Urothelium cell line (cell line): ENCODE data around the gene ATP8B3.
"Not testable (repeated sequence)": the region's sequence is repeated elsewhere in the genome, so short reads cannot be mapped to it uniquely, and the experiment has no call there.

Experiments used
- DNase-seq: peaks from one replicate; pipeline ENCODE4 v3.0.0; 2011; ENCODE audit warnings: low spot score, mixed read lengths
- FAIRE-seq: peaks from 2 replicates; lab custom pipeline; 2011; peaks lifted over from hg19 to GRCh38; lab: Jason Lieb, UNC

Gene ATP8B3

DNA sequence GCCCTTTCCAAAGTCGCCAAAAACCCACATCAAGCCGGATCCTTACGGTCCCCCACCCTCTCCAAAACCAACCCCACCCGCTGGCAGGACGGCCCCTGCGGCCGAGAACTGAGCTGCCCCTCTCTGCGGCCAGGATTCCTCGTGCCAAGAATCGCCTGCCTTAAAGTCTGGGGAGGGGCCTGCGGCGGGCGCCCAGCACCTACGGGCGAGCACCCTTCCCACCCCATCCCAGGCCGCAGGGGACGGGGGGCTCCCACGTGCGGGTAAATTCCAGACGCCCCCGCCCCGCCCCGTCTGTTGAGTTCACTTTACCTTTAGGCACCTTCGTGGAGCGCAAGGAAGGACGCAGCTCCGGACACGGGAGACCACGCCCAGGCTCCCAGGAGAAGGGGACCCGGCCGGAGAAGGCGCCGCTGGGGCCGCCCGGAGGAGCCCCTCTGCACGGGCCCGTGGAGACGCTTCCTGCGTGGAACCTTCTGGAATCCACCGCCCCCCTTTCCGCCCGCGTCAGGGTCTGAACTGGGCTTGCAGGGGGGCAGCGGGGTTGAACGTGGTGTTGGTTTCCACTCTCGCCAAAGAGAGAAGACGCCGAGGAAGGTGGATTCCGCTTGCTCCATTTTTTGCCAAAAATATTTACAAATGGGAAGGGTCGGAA is 36.0 kb downstream of the ATP8B3 start:
- DNase-seq (no peak), FAIRE-seq (no peak)

DNA sequence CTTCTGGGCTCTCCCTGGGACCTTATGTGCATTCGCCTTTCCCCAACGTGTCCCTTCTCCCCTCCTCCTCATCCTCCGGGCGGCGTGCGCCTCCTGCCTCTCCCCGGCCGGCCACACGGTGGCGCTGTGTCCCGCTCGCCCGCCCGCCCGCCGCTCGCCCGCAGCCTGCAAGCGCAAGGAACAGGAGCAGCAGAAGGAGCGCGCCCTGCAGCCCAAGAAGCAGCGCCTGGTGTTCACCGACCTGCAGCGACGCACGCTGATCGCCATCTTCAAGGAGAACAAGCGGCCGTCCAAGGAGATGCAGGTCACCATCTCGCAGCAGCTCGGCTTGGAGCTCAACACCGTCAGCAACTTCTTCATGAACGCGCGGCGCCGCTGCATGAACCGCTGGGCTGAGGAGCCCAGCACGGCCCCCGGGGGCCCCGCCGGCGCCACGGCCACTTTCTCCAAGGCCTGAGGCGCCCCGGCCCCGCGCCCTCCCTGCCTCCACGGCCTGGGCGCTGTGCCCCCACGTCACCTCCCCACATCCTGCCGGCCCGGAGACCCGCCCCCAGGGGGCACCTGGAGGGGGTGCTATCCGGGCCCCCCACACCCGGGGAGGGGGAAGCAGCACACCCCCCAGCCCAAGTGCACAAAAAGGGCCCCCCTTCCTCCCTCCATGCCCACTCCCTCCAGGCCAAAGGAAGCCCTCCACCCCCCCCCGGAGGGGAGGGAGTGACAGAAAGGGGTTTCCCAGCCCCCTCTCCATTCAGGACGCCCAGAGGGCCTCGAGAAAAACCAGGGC is 36.9 kb downstream of the ATP8B3 start:
- DNase-seq: peak; percentile 74
- no peak for FAIRE-seq

DNA sequence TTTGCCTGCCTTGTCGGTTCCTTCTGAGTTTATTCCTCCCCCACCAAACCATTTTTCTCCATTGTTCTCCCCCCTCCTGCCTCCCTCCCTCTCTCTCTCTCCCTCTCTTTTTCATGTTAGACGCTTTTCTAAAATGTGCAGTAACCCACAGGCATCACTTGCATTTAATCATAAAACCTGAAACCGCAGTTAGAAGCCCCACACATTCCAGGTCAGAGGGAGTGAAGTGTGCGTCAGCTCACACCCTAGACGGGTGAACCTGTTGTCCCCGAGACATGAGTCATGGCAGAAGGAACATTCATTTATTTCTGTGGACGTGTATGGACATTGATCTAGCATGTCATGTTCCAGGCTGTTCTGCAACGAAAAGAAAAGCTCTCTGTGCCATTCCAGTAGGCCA is 38.9 kb downstream of the ATP8B3 start:
- FAIRE-seq: peak; percentile 71
- peak; percentile 84 for DNase-seq

DNA sequence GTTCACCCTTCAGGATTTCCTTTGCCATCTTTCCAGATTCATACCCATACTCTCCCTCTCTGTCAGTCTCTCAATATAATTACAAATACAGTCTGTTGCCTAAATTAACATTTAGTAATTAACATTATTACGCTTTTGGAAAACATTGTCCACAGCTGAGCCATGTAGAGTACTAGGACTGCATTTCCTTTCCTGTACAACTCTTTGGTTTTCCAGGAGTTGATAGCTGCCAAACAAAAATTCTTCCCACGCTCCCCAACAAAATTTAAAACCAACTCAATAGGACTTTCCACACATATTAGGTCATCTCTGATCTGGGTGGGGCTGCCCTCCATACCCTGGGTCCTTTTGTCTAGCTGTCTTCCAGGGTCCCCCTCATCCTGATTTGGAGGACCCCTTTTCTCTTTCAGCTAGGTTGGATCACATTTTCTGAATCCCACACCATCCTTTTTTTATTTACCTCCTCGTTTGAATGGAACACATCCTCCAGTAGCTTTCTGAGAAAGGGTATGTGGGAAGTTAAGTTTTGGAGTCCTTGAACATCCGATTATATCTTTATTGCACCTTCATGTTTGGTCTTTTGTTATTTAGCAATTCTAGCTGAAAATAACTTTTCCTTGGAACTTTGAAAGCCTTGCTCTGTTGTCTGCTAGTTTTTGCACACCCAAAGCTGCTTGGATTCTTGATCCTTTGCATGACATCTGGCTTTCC is 41.1 kb downstream of the ATP8B3 start:
- FAIRE-seq (no peak), DNase-seq (no peak)

DNA sequence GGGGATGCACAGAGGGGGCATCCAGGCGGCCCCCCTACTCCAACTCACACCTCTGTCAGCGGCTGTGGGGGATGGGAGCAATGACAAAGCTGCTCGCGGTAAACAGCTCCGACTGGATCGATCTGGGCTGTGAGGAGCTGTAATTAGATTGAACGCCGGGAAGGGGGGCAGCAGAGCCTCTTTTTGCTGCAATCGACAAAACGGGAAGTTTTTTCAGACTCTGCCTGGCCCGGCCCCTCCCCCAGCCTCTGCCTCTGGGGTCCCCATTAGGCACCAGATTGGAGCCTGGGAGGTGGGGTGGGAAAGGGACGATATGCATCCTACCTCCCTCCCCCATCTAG is 42.5 kb downstream of the ATP8B3 start:
- FAIRE-seq (no peak), DNase-seq (no peak)

DNA sequence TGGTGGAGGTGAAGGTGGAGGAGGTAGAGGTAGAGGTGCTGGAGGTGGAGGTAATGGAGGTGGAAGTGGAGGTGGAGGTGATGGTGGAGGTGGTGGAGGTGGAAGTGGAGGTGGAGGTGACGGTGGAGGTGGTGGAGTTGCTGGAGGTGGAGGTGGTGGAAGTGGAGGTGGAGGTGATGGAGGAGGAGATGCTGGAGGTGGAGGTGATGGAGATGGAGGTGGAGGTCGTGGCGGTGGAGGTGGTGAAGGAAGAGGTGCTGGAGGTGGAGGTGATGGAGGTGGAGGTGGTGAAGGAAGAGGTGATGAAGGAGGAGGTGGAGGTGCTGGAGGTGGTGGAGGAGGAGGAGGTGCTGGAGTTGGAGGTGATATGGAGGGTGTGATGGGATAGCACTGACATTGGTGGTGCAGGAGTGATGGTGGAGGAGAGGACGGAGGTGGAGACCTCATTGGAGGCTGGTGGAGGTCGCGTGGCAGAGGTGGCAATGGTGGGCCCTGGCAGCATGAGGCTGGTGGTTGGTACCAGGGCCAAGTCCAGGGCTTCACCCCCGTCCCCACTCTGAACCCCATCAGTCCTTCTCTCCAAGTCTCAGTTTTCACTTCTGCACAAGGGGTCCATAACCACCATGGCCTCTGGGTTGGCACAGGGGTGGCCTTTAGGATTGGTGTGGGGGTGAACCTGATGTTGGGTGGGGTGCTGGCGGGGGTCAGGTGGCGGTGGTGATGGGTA is 43.0 kb downstream of the ATP8B3 start:
- no peak for DNase-seq
- peak; percentile 68 for FAIRE-seq

DNA sequence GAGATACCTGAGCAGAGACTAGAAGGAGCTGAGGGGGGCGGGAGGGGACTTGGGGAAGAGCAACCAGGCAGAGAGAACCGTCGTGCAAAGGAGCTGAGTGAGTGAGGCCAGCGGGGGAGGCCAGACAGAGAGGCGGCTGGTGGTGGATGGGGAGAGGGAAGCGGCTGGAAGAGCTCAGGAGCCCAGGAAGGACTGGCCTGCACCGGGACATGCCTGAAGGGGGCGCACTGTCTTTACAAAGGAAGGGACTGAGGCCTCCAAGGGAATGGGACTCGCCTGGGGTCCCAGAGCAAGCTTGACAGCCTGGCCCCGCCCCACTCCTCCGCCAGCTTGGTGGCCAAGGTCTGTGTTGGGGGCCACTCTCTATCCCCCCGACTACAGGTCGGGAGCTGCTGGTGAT is 43.8 kb downstream of the ATP8B3 start:
- FAIRE-seq (no peak), DNase-seq (no peak)

DNA sequence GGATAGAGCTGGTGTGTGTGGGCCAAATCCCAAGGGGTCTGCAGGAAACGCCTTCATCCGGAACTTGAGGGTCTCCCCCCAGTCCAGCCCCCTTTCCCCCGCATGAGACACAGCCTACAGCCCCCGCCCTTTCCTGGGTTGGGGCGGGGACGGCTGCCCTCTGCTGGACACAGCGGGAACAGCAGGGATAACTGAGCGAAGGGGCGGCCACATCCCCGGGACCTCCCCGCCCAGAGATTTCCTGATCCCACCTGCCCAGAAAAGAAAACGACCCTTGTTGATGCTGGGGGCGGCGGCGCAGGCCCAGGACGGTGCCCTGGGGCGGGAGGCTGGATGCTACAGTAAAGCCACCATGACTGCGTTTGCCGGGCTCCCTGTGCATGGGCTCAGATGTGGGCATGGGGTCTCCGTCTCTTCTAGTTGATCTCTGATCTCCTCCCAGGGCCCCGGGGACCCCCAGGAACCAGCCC is 44.6 kb downstream of the ATP8B3 start:
- DNase-seq: peak; percentile 63
- FAIRE-seq: no peak

DNA sequence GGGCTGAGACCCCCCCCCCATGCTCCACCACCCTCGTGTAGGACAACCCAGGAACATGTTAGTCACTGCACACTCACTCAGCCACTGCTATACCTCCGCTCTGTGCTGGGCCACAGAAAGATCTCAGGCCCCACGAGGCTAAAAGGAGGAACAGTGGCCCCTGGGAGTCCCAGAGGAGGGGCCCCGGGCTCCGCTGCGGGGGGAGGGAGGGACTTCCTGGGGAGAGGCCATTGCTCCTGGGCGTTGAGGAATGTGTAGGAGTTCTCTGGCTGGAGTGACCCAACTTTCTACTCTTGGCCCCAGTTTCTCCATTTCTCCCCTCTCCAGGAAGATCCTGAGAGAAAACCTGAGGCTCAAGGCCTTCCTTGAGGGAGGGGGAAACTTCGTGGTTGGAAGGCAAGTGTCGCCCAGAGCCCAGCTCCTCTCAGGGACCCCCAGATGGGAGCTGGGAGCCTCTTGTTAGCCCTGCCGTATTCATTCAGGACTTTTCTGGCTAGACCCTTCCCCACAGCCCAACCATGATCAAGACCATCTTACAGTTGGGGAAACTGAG is 45.2 kb downstream of the ATP8B3 start:
- DNase-seq (no peak), FAIRE-seq (no peak)

DNA sequence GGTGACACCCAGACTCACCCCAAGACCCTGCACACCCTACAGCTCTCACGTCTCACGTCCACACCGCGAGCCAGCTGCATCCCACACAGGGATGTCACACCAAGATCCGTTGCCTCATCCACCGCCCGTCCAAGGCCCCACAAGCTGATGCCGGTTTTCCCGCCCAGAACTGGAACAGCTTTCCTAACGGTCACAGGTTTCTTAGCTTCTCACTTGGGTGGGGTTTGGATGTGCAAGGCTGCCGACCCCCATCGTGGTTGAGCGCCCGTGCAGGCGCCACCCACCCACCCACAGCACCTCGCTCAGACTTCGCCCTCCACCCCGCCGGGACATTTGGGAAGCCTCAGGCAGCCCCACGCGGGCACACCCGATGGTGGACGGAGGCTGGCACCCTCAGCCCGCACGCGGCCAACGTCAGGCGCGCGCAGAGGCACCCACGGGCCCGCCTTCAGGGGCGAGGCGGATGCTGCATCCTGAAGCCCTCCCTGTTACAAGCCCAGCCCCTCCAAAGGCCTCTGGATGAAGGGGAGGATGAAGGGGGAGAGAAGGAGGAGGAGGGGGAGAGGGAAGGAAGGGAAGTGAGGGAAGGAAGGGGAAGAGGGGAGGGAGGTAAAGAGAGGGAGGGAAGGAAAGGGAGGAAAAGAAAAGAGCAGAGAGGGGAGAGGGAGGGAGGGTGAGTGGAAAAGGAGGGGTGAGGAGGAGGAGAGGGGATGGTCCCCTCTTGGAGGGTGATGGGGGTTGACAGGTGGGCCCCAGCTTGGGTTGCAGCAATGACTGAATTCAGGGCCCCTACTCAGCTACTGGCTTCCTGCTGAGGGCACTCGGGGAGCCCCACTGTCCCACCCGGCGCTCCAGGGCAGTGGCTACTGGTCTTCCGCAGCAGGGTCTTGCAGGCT is 45.9 kb downstream of the ATP8B3 start:
- no peak for DNase-seq
- no peak for FAIRE-seq

DNA sequence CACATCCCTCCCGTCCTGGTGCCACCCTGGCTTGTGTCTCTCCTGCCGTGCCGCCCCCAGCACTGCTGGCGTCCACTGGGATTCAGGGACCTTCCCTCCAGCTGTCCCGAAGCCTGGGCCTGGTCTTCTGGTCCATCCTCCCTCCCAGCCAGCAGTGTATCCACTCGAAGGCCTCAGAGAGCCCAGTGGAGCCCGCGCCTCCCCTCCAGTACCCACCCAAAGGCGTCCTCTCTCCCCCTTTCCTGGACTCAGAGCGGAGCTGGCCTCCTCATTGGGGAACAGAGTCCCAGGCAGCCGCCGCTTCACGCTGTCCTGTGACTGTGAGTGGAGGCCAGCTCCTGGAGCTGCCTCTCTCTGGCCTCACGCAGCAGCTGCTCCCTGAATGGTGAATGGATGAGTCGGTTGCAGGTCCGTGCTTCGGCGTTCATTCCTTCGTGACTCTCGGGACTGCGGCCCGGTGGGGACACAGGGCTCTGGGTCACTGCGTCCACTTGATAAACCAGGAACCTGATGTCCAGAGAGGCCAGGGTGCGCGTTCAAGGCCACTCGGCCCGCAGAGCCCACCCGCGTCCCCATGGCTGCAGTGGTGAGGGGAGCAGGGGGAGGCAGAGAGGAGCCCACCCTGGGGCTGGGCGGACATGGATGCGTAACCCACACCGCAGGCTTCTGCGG is 46.7 kb downstream of the ATP8B3 start:
- no peak for FAIRE-seq
- DNase-seq: no peak

DNA sequence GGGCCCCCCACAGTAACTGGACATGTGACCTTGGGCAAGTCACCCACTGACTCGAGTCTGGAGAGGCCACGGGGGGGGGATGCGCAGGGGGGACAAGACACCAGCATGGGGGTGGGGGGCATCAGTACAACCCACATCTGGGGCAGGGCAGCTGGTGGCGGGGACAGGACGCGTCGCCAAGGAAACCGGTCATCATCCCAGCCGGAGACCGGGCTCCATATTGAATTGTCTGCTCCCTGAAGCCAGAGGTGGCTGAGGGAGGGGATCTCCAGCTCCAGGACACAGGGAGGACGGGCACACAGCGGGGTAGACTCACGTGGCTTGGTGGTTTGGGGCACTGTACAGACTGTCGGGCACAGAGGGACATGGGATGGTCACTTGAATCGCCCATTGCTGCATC is 47.3 kb downstream of the ATP8B3 start:
- no peak for FAIRE-seq
- DNase-seq: no peak

DNA sequence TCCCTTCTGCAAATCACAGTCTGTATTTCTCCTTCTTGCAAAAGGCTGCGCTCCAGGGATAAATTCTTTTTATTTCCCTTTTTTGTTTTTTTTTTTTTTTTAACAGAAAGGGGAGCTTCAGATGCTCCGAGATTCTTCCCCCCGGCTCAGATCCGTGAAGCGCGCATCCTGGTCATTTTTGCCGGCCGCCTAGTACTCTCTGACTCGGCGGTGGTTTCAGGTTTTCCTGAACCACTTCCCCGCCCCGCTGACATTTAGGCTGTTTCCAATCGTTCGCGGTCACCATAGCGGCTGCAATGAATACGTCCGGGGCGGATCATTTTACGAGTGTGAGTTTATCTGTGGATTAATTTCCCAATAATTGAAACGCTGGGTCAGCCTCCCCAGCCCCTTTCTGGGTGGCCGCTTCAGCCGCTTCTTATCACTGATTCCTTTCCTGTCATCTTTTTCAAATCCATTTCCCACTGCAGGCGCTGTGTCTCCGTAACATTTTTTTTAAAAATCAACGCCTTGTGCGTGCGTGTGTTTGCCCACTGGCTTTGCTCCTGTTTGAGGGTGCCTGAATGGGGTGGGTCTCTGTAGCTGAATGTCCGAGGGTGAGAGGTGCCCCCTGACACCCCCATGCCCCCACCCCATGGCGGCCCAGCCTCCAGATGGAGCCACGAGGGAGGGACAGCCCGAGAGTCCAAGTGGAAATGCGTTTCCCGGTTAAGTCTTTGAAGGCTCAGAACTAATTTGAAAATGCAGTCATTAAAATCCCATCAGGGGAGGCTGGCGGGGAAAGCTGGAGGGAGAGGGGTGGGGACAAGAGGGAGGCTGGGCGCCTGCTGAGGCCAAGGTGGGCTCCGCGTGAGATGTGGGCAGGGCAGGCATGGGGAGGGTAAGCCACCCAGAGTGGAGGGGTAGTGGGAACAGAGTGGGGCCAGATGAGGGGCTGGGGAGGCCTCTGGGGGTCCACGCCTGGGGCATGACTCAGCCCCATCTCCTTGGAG is 48.1 kb downstream of the ATP8B3 start:
- DNase-seq (no peak), FAIRE-seq (no peak)

DNA sequence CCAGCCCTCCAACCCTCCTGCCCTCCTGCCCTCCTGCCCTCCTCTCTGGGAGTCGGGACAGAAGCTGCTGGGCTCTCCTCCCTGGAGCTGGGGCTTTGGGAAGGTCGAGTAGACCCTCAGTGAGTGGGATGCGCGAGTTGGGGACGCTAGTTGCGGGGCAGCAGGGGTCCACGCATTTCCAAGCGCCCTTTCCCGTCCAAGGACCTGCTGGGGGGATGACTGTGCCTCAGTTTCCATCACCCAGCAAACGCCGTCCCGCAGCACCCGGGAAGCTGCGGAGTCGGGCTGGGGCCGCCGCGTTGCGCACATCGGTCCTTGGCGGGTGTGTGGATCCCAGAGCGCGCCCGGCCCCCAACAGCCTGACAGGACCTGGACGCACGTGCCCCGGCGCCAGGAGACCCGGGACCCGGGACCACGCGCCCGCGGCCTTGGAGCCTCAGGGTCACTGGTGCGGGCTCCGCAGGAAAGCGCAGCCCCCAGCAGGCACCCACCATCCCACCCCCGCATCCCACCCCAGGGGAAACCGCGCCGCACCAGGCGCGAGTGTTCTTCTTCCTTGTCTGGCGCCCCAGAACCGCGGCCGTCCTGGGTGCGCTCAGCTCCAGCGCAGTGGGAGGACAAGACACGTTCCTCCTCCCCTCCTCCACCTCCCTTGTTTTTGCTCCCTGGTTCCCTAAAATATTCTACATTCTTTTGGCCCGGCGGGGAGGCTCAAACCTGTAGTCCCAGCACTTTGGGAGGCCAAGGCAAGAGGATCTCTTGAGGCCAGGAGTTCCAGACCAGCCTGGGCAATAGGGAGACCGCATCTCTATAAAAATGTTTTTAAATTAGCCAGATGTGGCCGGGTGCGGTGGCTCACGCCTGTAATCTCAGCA is 49.6 kb downstream of the ATP8B3 start:
- FAIRE-seq (no peak), DNase-seq (no peak)

DNA sequence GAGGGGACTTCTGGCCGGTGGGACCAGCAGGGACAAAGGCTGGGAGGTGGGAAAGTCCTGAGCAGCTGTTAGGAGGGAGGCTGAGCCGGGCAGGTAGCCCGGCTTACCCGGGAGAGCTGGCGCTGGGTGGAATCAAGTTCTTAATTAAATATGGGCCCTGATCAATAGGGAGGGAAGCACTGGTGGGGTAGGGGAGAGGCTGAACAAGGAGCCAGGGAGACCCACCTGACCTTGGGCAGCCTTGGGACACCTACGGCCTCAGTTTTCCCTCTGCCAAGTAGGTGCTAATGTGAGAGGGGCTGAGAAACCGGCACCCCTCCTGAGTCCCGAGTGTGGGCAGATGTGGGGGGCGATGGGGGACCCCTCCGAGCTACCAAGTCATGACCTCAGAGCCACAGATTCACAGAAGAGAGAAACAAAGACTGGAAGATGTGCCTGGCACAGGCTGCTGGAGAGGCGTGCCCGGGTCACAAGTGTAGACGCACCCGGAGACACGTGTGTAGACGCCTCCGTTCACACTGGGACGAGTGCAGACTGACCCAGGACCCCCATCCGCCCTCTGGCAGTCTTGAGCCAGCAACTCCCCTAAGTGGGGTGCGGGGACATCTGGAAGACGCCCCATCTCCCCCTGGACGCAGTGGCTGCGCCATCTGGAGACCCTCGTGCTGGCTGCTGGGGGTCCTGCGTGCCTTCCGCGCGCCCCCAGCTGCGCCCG is 50.4 kb downstream of the ATP8B3 start:
- DNase-seq (no peak), FAIRE-seq (no peak)

DNA sequence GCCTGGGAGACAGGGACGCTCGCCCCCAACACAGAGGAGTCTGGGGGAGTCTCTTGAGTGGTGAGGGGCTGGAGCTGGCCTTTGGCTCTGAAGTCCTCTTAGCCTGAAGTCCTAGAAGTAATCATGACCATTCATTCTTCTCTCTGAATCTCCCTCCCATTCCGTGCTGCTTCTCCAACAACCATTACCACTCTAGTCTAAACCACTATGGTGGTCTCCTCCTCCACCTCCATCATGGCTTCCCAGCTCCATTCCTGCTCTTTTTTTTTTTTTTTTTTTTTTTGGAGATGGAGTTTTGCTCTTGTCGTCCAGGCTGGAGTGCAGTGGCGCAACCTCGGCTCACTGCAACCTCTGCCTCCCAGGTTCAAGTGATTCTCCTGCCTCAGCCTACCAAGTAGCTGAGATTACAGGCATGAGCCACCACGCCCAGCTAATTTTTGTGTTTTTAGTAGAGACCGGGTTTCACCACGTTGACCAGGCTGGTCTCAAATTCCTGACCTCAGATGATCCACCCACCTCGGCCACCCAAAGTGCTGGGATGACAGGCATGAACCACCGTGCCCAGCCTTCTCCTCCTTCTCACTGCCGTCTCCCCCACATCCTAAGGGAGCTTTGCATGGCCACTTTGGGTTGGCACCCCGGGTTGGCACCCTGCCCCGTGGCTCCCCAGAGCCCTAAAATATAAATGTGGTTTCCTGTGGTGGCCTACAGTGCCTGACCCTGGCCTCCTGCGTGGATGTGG is 51.1 kb downstream of the ATP8B3 start:
- FAIRE-seq: not testable (repeated sequence)

More for the DNA sequence above, 51.1 kb downstream of the ATP8B3 start:
- not testable (repeated sequence) for DNase-seq
